Loucy (cell line): ENCODE measurements around the gene GUCY1A2.

ENCODE experiments used
- H2AFZ ChIP-seq: fragments of 200-600 bp; sonication (generic); 2 replicates; pipeline ENCODE4 v1.6.0; 2016; ENCODE audit warnings: antibody characterized with exemption, mild to moderate bottlenecking, low read length, moderate library complexity
- H3F3A ChIP-seq: fragments of 200-600 bp; 2 replicates; pipeline ENCODE4 v1.6.0; 2016; ENCODE audit warnings: antibody characterized with exemption, low read depth, mild to moderate bottlenecking
- H3K27me3 ChIP-seq: fragments of 200-600 bp; sonication (generic); 2 replicates; pipeline ENCODE4 v1.6.1; 2014; ENCODE audit warnings: low read length, mild to moderate bottlenecking; ENCODE audit not compliant: insufficient read depth, poor library complexity, severe bottlenecking
- H3K36me3 ChIP-seq: fragments of 200-600 bp; sonication (generic); 2 replicates; pipeline ENCODE4 v1.6.1; 2016; ENCODE audit warnings: low read length; ENCODE audit not compliant: insufficient read depth
- H3K4me1 ChIP-seq: fragments of 200-600 bp; sonication (generic); 2 replicates; pipeline ENCODE4 v1.5.1; 2014; ENCODE audit warnings: low read length, mild to moderate bottlenecking; ENCODE audit not compliant: insufficient read depth, poor library complexity, severe bottlenecking
- H3K4me2 ChIP-seq: fragments of 200-600 bp; sonication (generic); 2 replicates; pipeline ENCODE4 v1.6.0; 2014; ENCODE audit warnings: antibody characterized with exemption, low read length, low read depth, mild to moderate bottlenecking; ENCODE audit not compliant: poor library complexity, severe bottlenecking
- H3K4me3 ChIP-seq: fragments of 200-600 bp; sonication (generic); 2 replicates; pipeline ENCODE4 v1.5.1; 2014; ENCODE audit warnings: low read length, mild to moderate bottlenecking, mixed read lengths; ENCODE audit not compliant: poor library complexity, severe bottlenecking
- H3K79me2 ChIP-seq: fragments of 200-600 bp; sonication (generic); 2 replicates; pipeline ENCODE4 v1.6.1; 2014; ENCODE audit warnings: low read length; ENCODE audit not compliant: insufficient read depth
- H3K9ac ChIP-seq: fragments of 200-600 bp; sonication (generic); 2 replicates; pipeline ENCODE4 v1.6.0; 2014; ENCODE audit warnings: mild to moderate bottlenecking, low read depth, low read length, moderate library complexity; ENCODE audit not compliant: poor library complexity, severe bottlenecking
- H3K9me2 ChIP-seq: fragments of 200-600 bp; sonication (generic); replicated peaks from 2 replicates; pipeline ENCODE4 v1.6.1; 2016; ENCODE audit warnings: low read depth, low read length, mixed read lengths
- H3K9me3 ChIP-seq: fragments of 200-600 bp; sonication (generic); 2 replicates; pipeline ENCODE4 v1.6.1; 2014; ENCODE audit warnings: mild to moderate bottlenecking, antibody characterized with exemption, low read length, low read depth; ENCODE audit not compliant: insufficient read depth
- H4K20me1 ChIP-seq: fragments of 200-600 bp; sonication (generic); 2 replicates; pipeline ENCODE4 v1.6.0; 2014; ENCODE audit warnings: antibody characterized with exemption, low read length, mild to moderate bottlenecking; ENCODE audit not compliant: insufficient read depth, poor library complexity, severe bottlenecking
- CTCF ChIP-seq: fragments of 200-600 bp; sonication (generic); conservative IDR thresholded peaks from 2 replicates; pipeline ENCODE4 v1.5.1; 2014; ENCODE audit warnings: mild to moderate bottlenecking, antibody characterized with exemption, low read length
- EZH2phosphoT487 ChIP-seq: fragments of 200-600 bp; IDR thresholded peaks from 2 replicates; pipeline ENCODE4 v1.6.1; 2018; ENCODE audit warnings: antibody characterized with exemption, mild to moderate bottlenecking, moderate library complexity, borderline replicate concordance

GUCY1A2 gene

GRCh38 chr11:106957030-106957482, 61.2 kb downstream of the GUCY1A2 start:
- H3K9me2 ChIP-seq = no peaks in the 10 kb centered on the region
- no peaks in the 10 kb centered on the region for H3K79me2 ChIP-seq
- H3K36me3 ChIP-seq = no peaks in the 10 kb centered on the region
- no peak overlapping the region for H3K9ac ChIP-seq
- no peaks in the 10 kb centered on the region for H3F3A ChIP-seq
- H3K4me2 ChIP-seq = no peak overlapping the region
- H4K20me1 ChIP-seq = no peaks in the 10 kb centered on the region
- H3K9me3 ChIP-seq = no peaks in the 10 kb centered on the region
- H3K27me3 ChIP-seq = no peaks in the 10 kb centered on the region
- no peaks in the 10 kb centered on the region for H3K4me1 ChIP-seq
- no peak overlapping the region for H2AFZ ChIP-seq
- no peak overlapping the region for H3K4me3 ChIP-seq
- no peak for TF ChIP-seq EZH2phosphoT487

- no peak for TF ChIP-seq EZH2phosphoT487
- TF ChIP-seq CTCF = no peak
- H3K9me3 ChIP-seq = no peaks in the 10 kb centered on the region
- H2AFZ ChIP-seq = no peak overlapping the region
- H3K4me1 ChIP-seq = no peaks in the 10 kb centered on the region
- H3K9me2 ChIP-seq = no peaks in the 10 kb centered on the region
- H4K20me1 ChIP-seq = no peaks in the 10 kb centered on the region
- no peaks in the 10 kb centered on the region for H3F3A ChIP-seq
- H3K79me2 ChIP-seq = no peaks in the 10 kb centered on the region
- H3K27me3 ChIP-seq = no peaks in the 10 kb centered on the region
- H3K36me3 ChIP-seq = no peaks in the 10 kb centered on the region
- no peak overlapping the region for H3K9ac ChIP-seq
- H3K4me3 ChIP-seq = no peak overlapping the region
- no peak overlapping the region for H3K4me2 ChIP-seq
Measured at GRCh38 chr11:106950067-106950491, 68.2 kb downstream of the GUCY1A2 start.

- H3K79me2 ChIP-seq = no peaks in the 10 kb centered on the region
Measured at GRCh38 chr11:106943089-106943488, 75.2 kb downstream of the GUCY1A2 start.

More at GRCh38 chr11:106943089-106943488, 75.2 kb downstream of the GUCY1A2 start:
- no peaks in the 10 kb centered on the region for H3K9me3 ChIP-seq
- no peaks in the 10 kb centered on the region for H3K9me2 ChIP-seq
- no peaks in the 10 kb centered on the region for H3K4me1 ChIP-seq
- H3K36me3 ChIP-seq = no peaks in the 10 kb centered on the region
- no peak overlapping the region for H3K9ac ChIP-seq
- H3K4me3 ChIP-seq = no peak overlapping the region
- H3K4me2 ChIP-seq = no peak overlapping the region
- H2AFZ ChIP-seq = no peak overlapping the region
- TF ChIP-seq CTCF (no peak), EZH2phosphoT487 (no peak)
- no peaks in the 10 kb centered on the region for H3F3A ChIP-seq
- no peaks in the 10 kb centered on the region for H4K20me1 ChIP-seq
- H3K27me3 ChIP-seq = no peaks in the 10 kb centered on the region
